Gastroesophageal sphincter (tissue), 4 donors: ENCODE data around the gene PDZD2. TPM values are rescaled to one million over a fixed set of nuclear protein-coding genes. Genes with fewer than 3 reads are reported as not detected.

Experiments
- ATAC-seq: fragments of 150-250 bp; one replicate; pipeline ENCODE4 v1.9.1; 2016; ENCODE audit warnings: mild to moderate bottlenecking, moderate library complexity
- H3K27ac ChIP-seq, 4 donors: fragments of 200-600 bp; sonication (generic) in 3 of 4; 1 replicate in 3 of 4; 2 replicates in 1 of 4; pipeline ENCODE4 v1.5.1; 2016 to 2019
- H3K27me3 ChIP-seq: fragments of 200-600 bp; sonication (generic); one replicate; pipeline ENCODE4 v1.5.1; 2019
- H3K36me3 ChIP-seq, 2 donors: fragments of 200-600 bp; sonication (generic); one replicate each; pipeline ENCODE4 v1.5.1; 2019; ENCODE audit warnings: control low read depth in 1 of 2
- H3K4me1 ChIP-seq, 3 donors: fragments of 200-600 bp; sonication (generic); 1 replicate in 2 of 3; 2 replicates in 1 of 3; pipeline ENCODE4 v1.5.1; 2016 to 2019; ENCODE audit warnings: control low read depth in 2 of 3
- H3K4me3 ChIP-seq, 2 donors: fragments of 200-600 bp; sonication (generic); one replicate each; pipeline ENCODE4 v1.5.1; 2019; ENCODE audit warnings: mild to moderate bottlenecking in 1 of 2, moderate library complexity in 1 of 2
- H3K9me3 ChIP-seq, 3 donors: fragments of 200-600 bp; sonication (generic); one replicate each; pipeline ENCODE4 v1.5.1; 2017 to 2019; ENCODE audit warnings: control low read depth in 2 of 3
- CTCF ChIP-seq, 4 experiments: fragments of 200-600 bp in 2 of 4; fragments of 450-650 bp in 2 of 4; sonication (generic) in 1 of 4; IDR thresholded peaks; one replicate each; pipeline ENCODE4 v1.5.1; 2017 to 2019; ENCODE audit warnings: antibody characterized with exemption in 4 of 4, mild to moderate bottlenecking in 2 of 4, moderate library complexity in 2 of 4
- EP300 ChIP-seq: sonication (generic); formaldehyde crosslinking; IDR thresholded peaks from one replicate; pipeline ENCODE4 v1.6.1; 2017; ENCODE audit warnings: antibody characterized with exemption, mild to moderate bottlenecking
- POLR2A ChIP-seq, 2 donors: fragments of 450-650 bp; IDR thresholded peaks; one replicate each; pipeline ENCODE4 v1.6.1; 2017; ENCODE audit warnings: antibody characterized with exemption in 2 of 2, mild to moderate bottlenecking in 2 of 2, moderate library complexity in 1 of 2
- POLR2AphosphoS5 ChIP-seq: sonication (generic); formaldehyde crosslinking; IDR thresholded peaks from one replicate; pipeline ENCODE4 v1.6.1; 2017; ENCODE audit warnings: antibody characterized with exemption
- WGBS, 2 donors: methylation state at CpG; one replicate each; pipeline ENCODE4 v1.1.5; 2018; ENCODE audit warnings: low coverage in 1 of 2; 5-methylcytosine and 5-hydroxymethylcytosine counted together
- total RNA-seq, 4 donors: library from RNA; depleted of rRNA; stranded (reverse); fragments of >200 nt; gene quantifications; one replicate each; pipeline ENCODE4 v1.1.0, GENCODE V29; 2016

PDZD2 gene
- total RNA-seq, 4 donors from 2014 or later, result 8.6 to 19.4 (median 14.0) TPM

- TF ChIP-seq CTCF (IDR thresholded peaks at IDR 0.05), result no peak
- no peak for TF ChIP-seq EP300
- TF ChIP-seq POLR2A (IDR thresholded peaks at IDR 0.05), result no peak
- TF ChIP-seq POLR2AphosphoS5, result no peak
- 73 to 88% methylated on average over 1 of the region's 1 CpG for WGBS, 2 donors
- no peaks in the 10 kb centered on the region for H3K36me3 ChIP-seq
- peaks cover 0 to 6% (median 0%) of the 10 kb centered on the region in 3 donors for H3K4me1 ChIP-seq
- H3K9me3 ChIP-seq, result no peaks in the 10 kb centered on the region
- no peak overlapping the region for H3K4me3 ChIP-seq
- H3K27me3 ChIP-seq, result no peaks in the 10 kb centered on the region
- H3K27ac ChIP-seq, result no peak overlapping the region
- ATAC-seq, result no peak
These were observed 13.5 kb upstream of the PDZD2 start for GRCh38 chr5:31625394-31625793.

- 31 to 40% methylated on average over 2 to 3 of the region's 3 CpGs for WGBS, 2 donors
- no peaks in the 10 kb centered on the region for H3K36me3 ChIP-seq
- H3K4me1 ChIP-seq, result peaks cover 0 to 6% (median 0%) of the 10 kb centered on the region in 3 donors
- no peaks in the 10 kb centered on the region for H3K27me3 ChIP-seq
- no peak overlapping the region for H3K4me3 ChIP-seq
- no peak for ATAC-seq
- H3K27ac ChIP-seq, result no peak overlapping the region
- no peak for TF ChIP-seq POLR2AphosphoS5
- TF ChIP-seq POLR2A (IDR thresholded peaks at IDR 0.05), result no peak
- TF ChIP-seq EP300, result no peak
- H3K9me3 ChIP-seq, result no peaks in the 10 kb centered on the region
These were observed 12.8 kb upstream of the PDZD2 start for GRCh38 chr5:31626156-31626555.

- WGBS, 2 donors, result 76 to 88% methylated on average over 2 to 10 of the region's 11 CpGs
- Histone ChIP-seq H3K27ac (no peak overlapping the region), H3K27me3 (no peaks in the 10 kb centered on the region), H3K4me3 (no peak overlapping the region), H3K4me1 (peaks cover 0 to 6% (median 0%) of the 10 kb centered on the region in 3 donors), H3K9me3 (no peaks in the 10 kb centered on the region), H3K36me3 (no peaks in the 10 kb centered on the region)
- TF ChIP-seq POLR2A (IDR thresholded peaks at IDR 0.05) (no peak), CTCF (IDR thresholded peaks at IDR 0.05) (no peak), POLR2AphosphoS5 (no peak), EP300 (no peak)
- no peak for ATAC-seq
These were observed 12.2 kb upstream of the PDZD2 start for GRCh38 chr5:31626604-31627234.

- no peak for ATAC-seq
- Histone ChIP-seq H3K27me3 (no peaks in the 10 kb centered on the region), H3K9me3 (no peaks in the 10 kb centered on the region), H3K4me3 (no peak overlapping the region), H3K4me1 (peaks cover 0 to 3% (median 0%) of the 10 kb centered on the region in 3 donors), H3K27ac (no peak overlapping the region), H3K36me3 (no peaks in the 10 kb centered on the region)
- TF ChIP-seq POLR2AphosphoS5, result no peak
- 40 to 79% methylated on average over 1 to 3 of the region's 7 CpGs for WGBS, 2 donors
These were observed 8.0 kb upstream of the PDZD2 start for GRCh38 chr5:31630931-31631330.

GRCh38 chr5:31632460-31632859, 6.5 kb upstream of the PDZD2 start:
- no peaks in the 10 kb centered on the region for H3K4me1 ChIP-seq
- H3K4me3 ChIP-seq, result no peak overlapping the region
- H3K9me3 ChIP-seq, result no peaks in the 10 kb centered on the region
- 80 to 92% methylated on average over 1 of the region's 1 CpG for WGBS, 2 donors
- no peaks in the 10 kb centered on the region for H3K36me3 ChIP-seq
- no peaks in the 10 kb centered on the region for H3K27me3 ChIP-seq
- no peak for ATAC-seq
- TF ChIP-seq POLR2A (IDR thresholded peaks at IDR 0.05) (no peak), POLR2AphosphoS5 (no peak), CTCF (IDR thresholded peaks at IDR 0.05) (no peak), EP300 (no peak)
- H3K27ac ChIP-seq, result no peak overlapping the region

GRCh38 chr5:31635446-31635845, 3.5 kb upstream of the PDZD2 start:
- no peak overlapping the region for H3K27ac ChIP-seq
- peaks cover 2 to 19% (median 10%) of the 10 kb centered on the region in 3 donors for H3K4me1 ChIP-seq
- 33 to 41% methylated on average over 1 of the region's 1 CpG for WGBS, 2 donors
- no peak for ATAC-seq
- TF ChIP-seq POLR2AphosphoS5 (no peak), CTCF (IDR thresholded peaks at IDR 0.05) (no peak)
- H3K4me3 ChIP-seq, result no peak overlapping the region
- H3K9me3 ChIP-seq, result no peaks in the 10 kb centered on the region
- peaks cover 6% of the 10 kb centered on the region for H3K27me3 ChIP-seq
- H3K36me3 ChIP-seq, result no peaks in the 10 kb centered on the region
